ENCODE results near the gene MTOR.
"Not testable (repeated sequence)": the region's sequence is repeated elsewhere in the genome, so short reads cannot be mapped to it uniquely, and the experiment has no call there.

MTOR gene

GRCh38 chr1:11187000-11187399 lies 75.4 kb downstream of the MTOR start:
- in situ Hi-C loops (cut with HindIII; ENCODE audit: low sequenced_read_pairs): no loop called here

- in situ Hi-C loops (cut with HindIII; ENCODE audit: low sequenced_read_pairs): no loop called here
These were observed 77.4 kb downstream of the MTOR start for GRCh38 chr1:11184973-11185372.

- in situ Hi-C loops (cut with HindIII; ENCODE audit: low sequenced_read_pairs): no loop called here
These were observed 79.5 kb downstream of the MTOR start for GRCh38 chr1:11182884-11183283.

GRCh38 chr1:11180342-11180744 lies 82.0 kb downstream of the MTOR start:
- in situ Hi-C loops (cut with HindIII; ENCODE audit: low sequenced_read_pairs): no loop called here

- in situ Hi-C loops (cut with HindIII; ENCODE audit: low sequenced_read_pairs): not testable (repeated sequence)
These were observed 82.6 kb downstream of the MTOR start for GRCh38 chr1:11179749-11180148.

- in situ Hi-C loops (cut with HindIII; ENCODE audit: low sequenced_read_pairs): no loop called here
These were observed 83.2 kb downstream of the MTOR start for GRCh38 chr1:11179125-11179524.

- in situ Hi-C loops (cut with HindIII; ENCODE audit: low sequenced_read_pairs): no loop called here
These were observed 84.0 kb downstream of the MTOR start for GRCh38 chr1:11178021-11179015.

- in situ Hi-C loops (cut with HindIII; ENCODE audit: low sequenced_read_pairs): no loop called here
These were observed 86.2 kb downstream of the MTOR start for GRCh38 chr1:11176081-11176706.

- in situ Hi-C loops (cut with HindIII; ENCODE audit: low sequenced_read_pairs): no loop called here
These were observed 86.9 kb downstream of the MTOR start for GRCh38 chr1:11175461-11175860.

- in situ Hi-C loops (cut with HindIII; ENCODE audit: low sequenced_read_pairs): no loop called here
These were observed 87.9 kb downstream of the MTOR start for GRCh38 chr1:11174261-11174942.

- in situ Hi-C loops (cut with HindIII; ENCODE audit: low sequenced_read_pairs): no loop called here
These were observed 92.2 kb downstream of the MTOR start for GRCh38 chr1:11170102-11170501.

GRCh38 chr1:11169202-11169601 lies 93.1 kb downstream of the MTOR start:
- in situ Hi-C loops (cut with HindIII; ENCODE audit: low sequenced_read_pairs): no loop called here

GRCh38 chr1:11168731-11169130 lies 93.6 kb downstream of the MTOR start:
- in situ Hi-C loops (cut with HindIII; ENCODE audit: low sequenced_read_pairs): no loop called here

- in situ Hi-C loops (cut with HindIII; ENCODE audit: low sequenced_read_pairs): not testable (repeated sequence)
These were observed 95.6 kb downstream of the MTOR start for GRCh38 chr1:11166744-11167143.

- in situ Hi-C loops (cut with HindIII; ENCODE audit: low sequenced_read_pairs): not testable (repeated sequence)
These were observed 99.6 kb downstream of the MTOR start for GRCh38 chr1:11162752-11163151.

- in situ Hi-C loops (cut with HindIII; ENCODE audit: low sequenced_read_pairs): no loop called here
These were observed 103.5 kb downstream of the MTOR start for GRCh38 chr1:11158720-11159321.

GRCh38 chr1:11158291-11158690 lies 104.1 kb downstream of the MTOR start:
- in situ Hi-C loops (cut with HindIII; ENCODE audit: low sequenced_read_pairs): no loop called here

- in situ Hi-C loops (cut with HindIII; ENCODE audit: low sequenced_read_pairs): no loop called here
These were observed 104.5 kb downstream of the MTOR start for GRCh38 chr1:11157867-11158266.

- in situ Hi-C loops (cut with HindIII; ENCODE audit: low sequenced_read_pairs): no loop called here
These were observed 105.0 kb downstream of the MTOR start for GRCh38 chr1:11157394-11157793.

GRCh38 chr1:11156963-11157362 lies 105.4 kb downstream of the MTOR start:
- in situ Hi-C loops (cut with HindIII; ENCODE audit: low sequenced_read_pairs): no loop called here

- in situ Hi-C loops (cut with HindIII; ENCODE audit: low sequenced_read_pairs): no loop called here
These were observed 105.9 kb downstream of the MTOR start for GRCh38 chr1:11156441-11156840.
